K562 (cell line): ENCODE data around the gene KCNT1. TPM values are rescaled to one million over a fixed set of nuclear protein-coding genes. Genes with fewer than 3 reads are reported as not detected.

Source experiments
- ATAC-seq: fragments of 200-7000 bp; cut with Tn5 transposase; 3 replicates; pipeline ENCODE4 v1.9.1; 2020; ENCODE audit warnings: moderate library complexity
- BruUV-seq: library from RNA; stranded (reverse); fragments of 400-500 nt; replicated peaks from 2 replicates; lab custom pipeline; 2021; lab: Mats Ljungman, UMichigan
- CTCF ChIA-PET: fragments of 300-600 bp; formaldehyde crosslinking; extraction: SDS; loops from one replicate; lab custom pipeline; 2021; ENCODE audit warnings: low intra/inter-chr PET ratio; lab: Yijun Ruan, JAX
- POLR2A ChIA-PET: fragments of 300-600, 350-650 bp; sonication (Branson Sonifier 250); formaldehyde crosslinking; extraction: SDS; loops from one replicate; lab custom pipeline; 2021; ENCODE audit warnings: antibody characterized with exemption, inconsistent platforms; lab: Yijun Ruan, JAX
- DNase-seq, 4 experiments: peaks; one replicate each; pipeline versions ENCODE4 v3.0.0 to v3.0.0-alpha.2; 2011 to 2018; ENCODE audit warnings: low spot score in 3 of 4, mixed read lengths in 3 of 4; ENCODE audit errors: extremely low read depth in 1 of 4
- FAIRE-seq: peaks from 2 replicates; lab custom pipeline; 2011; peaks lifted over from hg19 to GRCh38; lab: Jason Lieb, UNC
- H2AFZ ChIP-seq: 2 replicates; pipeline ENCODE4 v1.6.0; 2011; ENCODE audit warnings: low read depth, low read length, control low read depth, inconsistent platforms
- H3K27ac ChIP-seq: fragments of 200-600 bp; 3 replicates; pipeline ENCODE4 v1.8.0; 2011; ENCODE audit warnings: low read depth, mild to moderate bottlenecking, control low read depth, inconsistent platforms, low read length, moderate library complexity, mixed read lengths; ENCODE audit errors: extremely low read depth
- H3K27me3 ChIP-seq, 2 experiments: fragments of 300-600 bp in 1 of 2; 2 replicates in 1 of 2; 3 replicates in 1 of 2; pipeline versions ENCODE4 v1.6.0 to v1.8.0; 2011; ENCODE audit warnings: inconsistent platforms in 2 of 2, low read length in 2 of 2, mild to moderate bottlenecking in 1 of 2, mixed read lengths in 1 of 2, moderate library complexity in 1 of 2; ENCODE audit not compliant: control insufficient read depth in 2 of 2, insufficient read depth in 2 of 2
- H3K36me3 ChIP-seq: fragments of 300-600 bp; 3 replicates; pipeline ENCODE4 v1.8.0; 2011; ENCODE audit warnings: mild to moderate bottlenecking, low read length, inconsistent platforms; ENCODE audit not compliant: control insufficient read depth, insufficient read depth
- H3K4me1 ChIP-seq, 2 experiments: fragments of 200-600 bp in 1 of 2; replicated peaks in 1 of 2; 2 replicates in 1 of 2; 3 replicates in 1 of 2; pipeline versions ENCODE4 v1.5.1 to v1.8.0; 2011; ENCODE audit warnings: inconsistent platforms in 2 of 2, low read length in 2 of 2, mild to moderate bottlenecking in 1 of 2, mixed read lengths in 1 of 2, moderate library complexity in 1 of 2; ENCODE audit not compliant: control insufficient read depth in 2 of 2, insufficient read depth in 2 of 2
- H3K4me2 ChIP-seq: 2 replicates; pipeline ENCODE4 v1.6.1; 2011; ENCODE audit warnings: low read length, control low read depth, inconsistent platforms, mixed read lengths; ENCODE audit not compliant: insufficient read depth
- H3K4me3 ChIP-seq: fragments of 200-600 bp; sonication (generic), shearing (Covaris generic); 2 replicates; pipeline ENCODE4 v1.5.1; 2016; ENCODE audit warnings: control low read depth, inconsistent platforms
- H3K79me2 ChIP-seq: fragments of 200-600 bp; 3 replicates; pipeline ENCODE4 v1.8.0; 2011; ENCODE audit warnings: low read length, inconsistent platforms; ENCODE audit not compliant: control insufficient read depth, insufficient read depth
- H3K9ac ChIP-seq, 2 experiments: 2 replicates each; pipeline versions ENCODE4 v1.6.0 to v1.6.1; 2011; ENCODE audit warnings: low read depth in 2 of 2, low read length in 2 of 2, control low read depth in 1 of 2, inconsistent platforms in 1 of 2, mild to moderate bottlenecking in 1 of 2, mixed read lengths in 1 of 2; ENCODE audit not compliant: insufficient read depth in 1 of 2
- H3K9me1 ChIP-seq: one replicate; pipeline ENCODE4 v1.6.0; 2011; ENCODE audit warnings: inconsistent platforms, mild to moderate bottlenecking, low read length, moderate library complexity; ENCODE audit not compliant: control insufficient read depth, insufficient read depth
- H3K9me3 ChIP-seq: replicated peaks from 2 replicates; pipeline ENCODE4 v1.5.1; 2011; ENCODE audit warnings: low read depth, low read length, inconsistent platforms; ENCODE audit not compliant: control insufficient read depth, insufficient read depth
- H4K20me1 ChIP-seq: replicated peaks from 2 replicates; pipeline ENCODE4 v1.6.1; 2011; ENCODE audit warnings: low read length, inconsistent platforms, mixed read lengths; ENCODE audit not compliant: control insufficient read depth, insufficient read depth
- EGR1 ChIP-seq: fragments of 450-650 bp; conservative IDR thresholded peaks from 2 replicates; pipeline ENCODE4 v1.6.1; 2017; ENCODE audit warnings: mild to moderate bottlenecking
- WGBS: fragments of 100-300 bp; shearing (Covaris generic); methylation state at CpG from one replicate; pipeline ENCODE4 v1.1.6; 2016; ENCODE audit warnings: low coverage, mixed read lengths; ENCODE audit not compliant: insufficient coverage; ENCODE audit errors: missing lambda C conversion rate; 5-methylcytosine and 5-hydroxymethylcytosine counted together
- in situ Hi-C: fragments of 300-500 bp; cut with MboI; formaldehyde crosslinking; loops from 4 replicates; pipeline ENCODE4 v1.15.0; 2018; ENCODE audit warnings: inconsistent platforms, mixed read lengths
- intact Hi-C: fragments of 100-400 bp; cut with micrococcal nuclease; formaldehyde crosslinking; loops from 2 replicates; pipeline ENCODE4 v1.14.2; 2022
- polyA plus RNA-seq, 8 experiments: library from polyadenylated mRNA; depleted of rRNA in 4 of 8; stranded (reverse) in 5 of 8; unstranded in 3 of 8; fragments of >200 nt; fragmentation: Nextera tagmentation in 2 of 8; fragmentation: Illumina TruSeq in 1 of 8; extraction: Ambion mirVana in 2 of 8; extraction: Trizol in 1 of 8; gene quantifications; 2 replicates each; pipeline versions ENCODE4 v1.2.1 to v1.2.3, GENCODE V29; 2011 to 2014; ENCODE audit warnings: inconsistent platforms in 1 of 8, missing spikeins in 1 of 8
- total RNA-seq, 7 experiments: library from RNA; depleted of rRNA in 6 of 7; stranded (reverse); fragments of >200 nt in 6 of 7; fragmentation: Illumina TruSeq in 2 of 7; extraction: Trizol in 2 of 7; gene quantifications; 2 replicates each; pipeline versions ENCODE4 v1.2.1 to v1.2.3, GENCODE V29; 2011 to 2021; ENCODE audit warnings: low replicate concordance in 1 of 7
- TF ChIP-seq, protein P1 (sequence below), 2 experiments: fragments of 450-650 bp; conservative IDR thresholded peaks; 2 replicates each; pipeline ENCODE4 v1.6.1; 2017; ENCODE audit warnings: mild to moderate bottlenecking in 2 of 2, moderate library complexity in 2 of 2
- TF ChIP-seq, protein P2 (sequence below): fragments of 250-450 bp; sonication (Bioruptor Pico); IDR thresholded peaks from 2 replicates; pipeline ENCODE4 v1.5.1; 2021; ENCODE audit warnings: mild to moderate bottlenecking
- TF ChIP-seq, protein P3 (sequence below): fragments of 250-450 bp; sonication (Bioruptor Pico); IDR thresholded peaks from 2 replicates; pipeline ENCODE4 v1.5.0; 2021

Gene KCNT1
- total and polyA plus RNA-seq, 9 of the 15 experiments (the other 6 are each of a cell fraction or from before 2014, with no cell fraction given) = 0.05 TPM; not detected in 8

DNA sequence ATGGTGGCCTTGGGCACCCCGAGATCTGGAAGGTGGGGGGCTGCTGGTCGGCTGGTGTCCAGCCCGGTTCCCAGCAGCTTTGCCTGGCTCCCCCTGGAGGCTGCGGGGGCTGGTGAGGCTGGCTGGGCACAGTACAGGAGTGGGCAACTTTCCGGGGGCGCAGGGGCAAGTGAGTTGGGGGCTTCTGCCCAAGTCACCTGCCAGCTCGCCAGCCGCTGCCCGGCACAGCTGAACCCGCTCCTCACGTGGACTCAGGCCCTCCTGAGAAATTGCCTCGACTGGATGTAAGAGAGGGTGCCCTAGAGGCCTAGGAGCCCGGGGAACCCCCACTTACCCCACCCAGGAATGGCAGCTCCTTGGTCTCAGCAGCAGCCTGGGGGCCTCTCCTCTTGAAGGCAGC, 15.4 kb downstream of the KCNT1 start (continued):
- TF ChIP-seq, protein P1, sequence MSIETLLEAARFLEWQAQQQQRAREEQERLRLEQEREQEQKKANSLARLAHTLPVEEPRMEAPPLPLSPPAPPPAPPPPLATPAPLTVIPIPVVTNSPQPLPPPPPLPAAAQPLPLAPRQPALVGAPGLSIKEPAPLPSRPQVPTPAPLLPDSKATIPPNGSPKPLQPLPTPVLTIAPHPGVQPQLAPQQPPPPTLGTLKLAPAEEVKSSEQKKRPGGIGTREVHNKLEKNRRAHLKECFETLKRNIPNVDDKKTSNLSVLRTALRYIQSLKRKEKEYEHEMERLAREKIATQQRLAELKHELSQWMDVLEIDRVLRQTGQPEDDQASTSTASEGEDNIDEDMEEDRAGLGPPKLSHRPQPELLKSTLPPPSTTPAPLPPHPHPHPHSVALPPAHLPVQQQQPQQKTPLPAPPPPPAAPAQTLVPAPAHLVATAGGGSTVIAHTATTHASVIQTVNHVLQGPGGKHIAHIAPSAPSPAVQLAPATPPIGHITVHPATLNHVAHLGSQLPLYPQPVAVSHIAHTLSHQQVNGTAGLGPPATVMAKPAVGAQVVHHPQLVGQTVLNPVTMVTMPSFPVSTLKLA (conservative IDR thresholded peaks at IDR 0.05) = no peak

DNA sequence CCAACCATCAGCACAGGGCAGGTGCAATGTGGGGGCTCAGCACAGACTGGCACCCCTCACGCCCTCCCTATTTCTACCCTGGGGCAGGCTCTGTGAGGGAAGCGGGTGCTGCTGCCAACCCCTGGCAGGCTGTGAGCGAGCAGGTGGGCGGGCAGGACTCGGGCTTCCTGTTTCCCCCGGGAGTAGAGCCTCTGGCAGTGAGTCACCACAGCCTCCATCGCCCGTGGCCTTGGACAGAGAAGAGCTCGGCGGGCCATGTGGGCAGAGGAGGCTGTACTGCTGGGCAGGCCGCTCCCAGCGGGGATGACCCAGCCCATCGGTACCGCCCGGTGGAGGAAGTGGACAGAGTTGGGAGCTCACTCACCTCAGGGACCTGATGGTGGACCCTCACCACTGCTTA, 16.6 kb downstream of the KCNT1 start:
- Histone ChIP-seq H3K36me3 (no peaks in the 10 kb centered on the region), H3K79me2 (no peaks in the 10 kb centered on the region), H3K4me3 (no peak overlapping the region), H3K4me1 (peaks cover 0 to 18% of the 10 kb centered on the region in 2 experiments; a peak in 2 of 5 replicates), H3K9ac (no peak overlapping the region), H4K20me1 (peaks cover 11% of the 10 kb centered on the region), H3K9me1 (no peaks in the 10 kb centered on the region), H3K9me3 (no peaks in the 10 kb centered on the region), H3K4me2 (no peak overlapping the region), H3K27me3 (peaks cover 14 to 74% of the 10 kb centered on the region in 2 experiments; a peak in 4 of 5 replicates), H2AFZ (no peak overlapping the region), H3K27ac (no peak overlapping the region)
- ChIA-PET POLR2A (interaction anchor here (0.6 kb wide), 1 partner anchor 409 kb away, joined by 3 read pairs; no protein-coding TSS in a partner anchor), CTCF (no interaction called here)
- ATAC-seq (no peak), DNase-seq (no peak), FAIRE-seq (no peak)
- in situ Hi-C loops = no loop called here
- intact Hi-C loops = no loop called here
- no TSS peak for BruUV-seq
- peak; percentile 18; the same call in 1 of the 2 replicates for TF ChIP-seq EGR1
- TF ChIP-seq, protein P2, sequence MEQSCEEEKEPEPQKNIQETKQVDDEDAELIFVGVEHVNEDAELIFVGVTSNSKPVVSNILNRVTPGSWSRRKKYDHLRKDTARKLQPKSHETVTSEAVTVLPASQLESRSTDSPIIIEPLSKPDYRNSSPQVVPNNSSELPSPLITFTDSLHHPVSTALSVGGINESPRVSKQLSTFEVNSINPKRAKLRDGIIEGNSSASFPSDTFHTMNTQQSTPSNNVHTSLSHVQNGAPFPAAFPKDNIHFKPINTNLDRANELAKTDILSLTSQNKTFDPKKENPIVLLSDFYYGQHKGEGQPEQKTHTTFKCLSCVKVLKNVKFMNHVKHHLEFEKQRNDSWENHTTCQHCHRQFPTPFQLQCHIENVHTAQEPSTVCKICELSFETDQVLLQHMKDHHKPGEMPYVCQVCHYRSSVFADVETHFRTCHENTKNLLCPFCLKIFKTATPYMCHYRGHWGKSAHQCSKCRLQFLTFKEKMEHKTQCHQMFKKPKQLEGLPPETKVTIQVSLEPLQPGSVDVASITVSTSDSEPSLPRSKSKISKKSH = no peak
- TF ChIP-seq, protein P3, sequence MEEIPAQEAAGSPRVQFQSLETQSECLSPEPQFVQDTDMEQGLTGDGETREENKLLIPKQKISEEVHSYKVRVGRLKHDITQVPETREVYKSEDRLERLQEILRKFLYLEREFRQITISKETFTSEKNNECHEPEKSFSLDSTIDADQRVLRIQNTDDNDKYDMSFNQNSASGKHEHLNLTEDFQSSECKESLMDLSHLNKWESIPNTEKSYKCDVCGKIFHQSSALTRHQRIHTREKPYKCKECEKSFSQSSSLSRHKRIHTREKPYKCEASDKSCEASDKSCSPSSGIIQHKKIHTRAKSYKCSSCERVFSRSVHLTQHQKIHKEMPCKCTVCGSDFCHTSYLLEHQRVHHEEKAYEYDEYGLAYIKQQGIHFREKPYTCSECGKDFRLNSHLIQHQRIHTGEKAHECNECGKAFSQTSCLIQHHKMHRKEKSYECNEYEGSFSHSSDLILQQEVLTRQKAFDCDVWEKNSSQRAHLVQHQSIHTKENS (CRISPR knock-in tag) = no peak
- 3% methylated on average over 15 of the region's 15 CpGs for WGBS
